Lung (tissue), 12 donors: Measurements from ENCODE around the gene HMGN2. TPM values are rescaled to one million over a fixed set of nuclear protein-coding genes. Genes with fewer than 3 reads are reported as not detected.

ENCODE experiments used
- ATAC-seq: fragments of 200-7000 bp; cut with Tn5 transposase; one replicate; pipeline ENCODE4 v1.9.1; 2020; ENCODE audit warnings: moderate number of reproducible peaks; ENCODE audit not compliant: insufficient read depth, low FRiP score
- DNase-seq, 3 donors: peaks; one replicate each; pipeline ENCODE4 v3.0.0-alpha.2; 2013 to 2017
- H3K27ac ChIP-seq, 2 donors: one replicate each; pipeline ENCODE4 v1.5.1; 2013; ENCODE audit warnings: mild to moderate bottlenecking in 2 of 2, moderate library complexity in 2 of 2, control low read depth in 1 of 2, inconsistent platforms in 1 of 2, low read depth in 1 of 2, low read length in 1 of 2
- H3K27me3 ChIP-seq, 3 donors: one replicate each; pipeline ENCODE4 v1.5.1; 2013; ENCODE audit warnings: low read length in 2 of 3; ENCODE audit not compliant: control insufficient read depth in 3 of 3, insufficient read depth in 3 of 3
- H3K36me3 ChIP-seq, 4 donors: one replicate each; pipeline ENCODE4 v1.5.1; 2013; ENCODE audit warnings: low read length in 4 of 4, mild to moderate bottlenecking in 1 of 4, moderate library complexity in 1 of 4; ENCODE audit not compliant: control insufficient read depth in 4 of 4, insufficient read depth in 4 of 4
- H3K4me1 ChIP-seq, 5 donors: one replicate each; pipeline ENCODE4 v1.5.1; 2013; ENCODE audit warnings: low read length in 5 of 5, mild to moderate bottlenecking in 2 of 5, moderate library complexity in 1 of 5; ENCODE audit not compliant: control insufficient read depth in 5 of 5, insufficient read depth in 5 of 5
- H3K4me3 ChIP-seq: one replicate; pipeline ENCODE4 v1.5.1; 2013; ENCODE audit warnings: mild to moderate bottlenecking, control low read depth, moderate library complexity
- H3K9ac ChIP-seq, 2 donors: one replicate each; pipeline ENCODE4 v1.5.1; 2013; ENCODE audit warnings: low read length in 2 of 2, control low read depth in 1 of 2; ENCODE audit not compliant: insufficient read depth in 1 of 2
- H3K9me3 ChIP-seq, 4 donors: one replicate each; pipeline ENCODE4 v1.5.1; 2013; ENCODE audit warnings: low read length in 3 of 4, mild to moderate bottlenecking in 1 of 4, moderate library complexity in 1 of 4; ENCODE audit not compliant: control insufficient read depth in 4 of 4, insufficient read depth in 3 of 4
- WGBS, 2 donors: extraction: QIAGEN DNeasy Blood & Tissue Kit; methylation state at CpG; one replicate each; pipeline ENCODE4 v1.1.7; 2013; 5-methylcytosine and 5-hydroxymethylcytosine counted together
- polyA plus RNA-seq, 2 donors: library from polyadenylated mRNA; stranded (reverse); fragments of 200-250 nt; gene quantifications; one replicate each; pipeline ENCODE4 v1.2.1, GENCODE V29; 2013
- total RNA-seq, 2 donors: library from RNA; depleted of rRNA in 1 of 2; stranded (reverse); fragments of >200 nt in 1 of 2; gene quantifications; one replicate each; pipeline ENCODE4 v1.2.1, GENCODE V29; 2014 to 2021
- TF ChIP-seq, protein P1 (sequence below): IDR thresholded peaks from 2 replicates; pipeline ENCODE4 v1.5.1; 2012; ENCODE audit warnings: mild to moderate bottlenecking; ENCODE audit errors: control extremely low read depth, extremely low read depth
- donor health status: control.
- donor health status: control.
- donor health status: Bipolar disorder and iron deficiency.
- donor health status: healthy.
- donor health status: DM: yes; HTN: yes; CAD: no.

HMGN2 gene
- total and polyA plus RNA-seq, 4 donors, result 329 to 580 (median 413) TPM

GRCh38 chr1:26470878-26471497, 1.3 kb upstream of the HMGN2 start:
- no peaks in the 10 kb centered on the region for H3K9me3 ChIP-seq
- WGBS, 2 donors, result 23 to 43% methylated on average over 14 of the region's 14 CpGs
- DNase-seq, result no peak
- H3K4me1 ChIP-seq, result peaks cover 0 to 28% (median 9%) of the 10 kb centered on the region in 5 donors
- H3K27ac ChIP-seq, result peak overlapping the region in 1 of 2 donors; percentile 48
- H3K36me3 ChIP-seq, result peaks cover 22 to 46% (median 31%) of the 10 kb centered on the region in 4 donors
- no peak overlapping the region for H3K9ac ChIP-seq
- no peaks in the 10 kb centered on the region for H3K27me3 ChIP-seq
- TF ChIP-seq, protein P1, sequence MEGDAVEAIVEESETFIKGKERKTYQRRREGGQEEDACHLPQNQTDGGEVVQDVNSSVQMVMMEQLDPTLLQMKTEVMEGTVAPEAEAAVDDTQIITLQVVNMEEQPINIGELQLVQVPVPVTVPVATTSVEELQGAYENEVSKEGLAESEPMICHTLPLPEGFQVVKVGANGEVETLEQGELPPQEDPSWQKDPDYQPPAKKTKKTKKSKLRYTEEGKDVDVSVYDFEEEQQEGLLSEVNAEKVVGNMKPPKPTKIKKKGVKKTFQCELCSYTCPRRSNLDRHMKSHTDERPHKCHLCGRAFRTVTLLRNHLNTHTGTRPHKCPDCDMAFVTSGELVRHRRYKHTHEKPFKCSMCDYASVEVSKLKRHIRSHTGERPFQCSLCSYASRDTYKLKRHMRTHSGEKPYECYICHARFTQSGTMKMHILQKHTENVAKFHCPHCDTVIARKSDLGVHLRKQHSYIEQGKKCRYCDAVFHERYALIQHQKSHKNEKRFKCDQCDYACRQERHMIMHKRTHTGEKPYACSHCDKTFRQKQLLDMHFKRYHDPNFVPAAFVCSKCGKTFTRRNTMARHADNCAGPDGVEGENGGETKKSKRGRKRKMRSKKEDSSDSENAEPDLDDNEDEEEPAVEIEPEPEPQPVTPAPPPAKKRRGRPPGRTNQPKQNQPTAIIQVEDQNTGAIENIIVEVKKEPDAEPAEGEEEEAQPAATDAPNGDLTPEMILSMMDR, result no peak
- ATAC-seq, result no peak
- H3K4me3 ChIP-seq, result no peak overlapping the region

DNA sequence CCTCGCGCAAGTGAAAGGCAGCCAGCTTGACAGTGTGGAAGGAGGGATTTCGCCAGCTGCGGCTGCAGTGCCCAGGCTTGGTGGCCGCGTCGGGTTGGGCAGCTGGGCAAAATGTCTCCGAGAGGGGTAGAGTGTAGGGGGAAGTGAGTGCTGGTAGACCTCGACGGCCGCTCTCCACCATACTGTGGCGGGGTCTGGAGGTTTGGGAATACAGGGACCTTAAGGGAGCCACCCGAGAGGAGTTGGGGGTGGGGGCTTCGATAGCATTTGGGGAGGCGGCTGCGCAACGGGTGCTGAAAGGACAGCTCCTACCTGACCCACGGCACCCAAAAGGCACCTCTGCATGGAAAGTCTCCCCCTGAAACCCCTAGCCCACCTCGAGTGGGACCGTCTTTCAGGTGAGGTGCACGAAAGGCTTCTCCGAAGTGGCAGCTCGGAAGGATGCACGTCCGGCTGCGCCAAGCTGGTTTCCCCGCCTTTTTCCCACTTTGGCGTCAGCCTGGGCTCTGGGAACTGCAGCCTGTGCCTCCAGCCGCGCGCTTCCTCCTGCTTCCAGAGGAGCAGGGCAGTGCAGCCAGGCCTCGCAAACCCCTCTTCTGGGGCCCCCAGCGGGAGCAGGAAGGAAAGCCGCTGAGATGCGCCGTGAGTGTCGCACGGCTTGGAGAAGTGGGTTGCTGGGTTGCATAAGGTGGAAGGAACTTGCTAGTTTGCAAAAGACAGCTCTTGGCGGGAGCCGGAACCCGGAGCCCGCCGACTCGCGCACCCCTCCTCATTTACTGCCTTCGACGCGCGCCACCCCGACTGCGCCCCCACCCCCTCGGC, 531 bp upstream of the HMGN2 start:
- DNase-seq (peak in 1 of 3 donors; percentile 88), ATAC-seq (peak; percentile 22)
- H3K36me3 ChIP-seq, result peaks cover 15 to 45% (median 26%) of the 10 kb centered on the region in 4 donors
- peak overlapping the region in 1 of 2 donors; percentile 71 for H3K27ac ChIP-seq
- H3K4me3 ChIP-seq, result peak overlapping the region; percentile 44
- H3K9ac ChIP-seq, result no peak overlapping the region
- TF ChIP-seq, protein P1, result no peak
- WGBS, 2 donors, result 0 to 1% methylated on average over 52 of the region's 52 CpGs
- no peaks in the 10 kb centered on the region for H3K27me3 ChIP-seq
- H3K9me3 ChIP-seq, result no peaks in the 10 kb centered on the region
- peaks cover 0 to 28% (median 9%) of the 10 kb centered on the region in 5 donors for H3K4me1 ChIP-seq

DNA sequence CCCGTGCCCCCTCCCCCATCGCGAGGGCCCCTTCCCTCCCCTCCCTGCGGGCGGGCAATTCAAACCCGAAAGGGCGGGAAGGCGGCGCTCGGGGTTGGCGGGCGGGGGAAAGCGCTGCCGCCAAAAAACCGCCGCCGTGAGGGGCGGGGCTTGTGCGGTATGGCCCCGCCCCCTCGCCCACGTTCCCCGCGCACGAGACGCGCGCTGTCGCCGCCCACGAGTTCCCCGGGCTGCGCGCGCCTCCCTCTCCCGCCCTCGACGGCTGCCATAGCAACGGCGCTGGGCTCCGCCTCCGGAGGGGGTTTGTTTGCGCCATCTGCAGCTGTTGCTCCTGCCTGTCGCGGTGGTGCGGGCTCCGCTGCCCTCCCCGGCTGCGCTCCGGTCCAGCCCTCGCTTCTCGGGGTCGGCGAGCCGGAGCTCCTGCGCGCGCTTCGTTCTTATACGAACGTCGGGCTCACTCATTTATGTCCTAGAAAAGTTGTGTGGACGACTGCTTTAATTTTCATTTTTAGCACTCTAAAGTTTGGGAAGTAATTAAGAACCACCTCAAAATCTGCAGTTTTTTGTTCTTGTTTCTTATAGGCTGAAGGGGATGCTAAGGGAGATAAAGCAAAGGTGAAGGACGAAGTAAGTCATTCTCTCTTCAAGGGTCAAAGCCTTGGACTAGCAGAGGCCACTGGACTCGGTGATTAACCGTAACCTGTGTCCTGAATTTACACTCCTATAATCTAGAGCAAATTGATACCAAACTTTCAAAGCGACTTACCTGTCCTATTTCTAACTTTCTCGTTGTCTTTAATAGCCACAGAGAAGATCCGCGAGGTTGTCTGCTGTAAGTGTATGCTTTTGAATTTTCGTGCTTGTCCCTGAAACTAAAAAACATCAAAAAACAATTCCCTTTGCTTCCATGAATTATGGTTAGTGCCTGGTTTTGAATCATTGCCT, 933 bp downstream of the HMGN2 start:
- WGBS, 2 donors, result 4 to 6% methylated on average over 47 to 71 of the region's 71 CpGs
- Histone ChIP-seq H3K27ac (peak overlapping the region; percentile 95 to 100), H3K4me3 (peak overlapping the region; percentile 96), H3K36me3 (peaks cover 16 to 32% (median 20%) of the 10 kb centered on the region in 4 donors), H3K9me3 (no peaks in the 10 kb centered on the region), H3K9ac (peak overlapping the region in 1 of 2 donors; percentile 65), H3K4me1 (peaks cover 0 to 28% (median 9%) of the 10 kb centered on the region in 5 donors), H3K27me3 (no peaks in the 10 kb centered on the region)
- DNase-seq, result peak; percentile 95 to 98 (median 96)
- TF ChIP-seq, protein P1, result no peak
- ATAC-seq, result peak; percentile 89
